ENCODE data around the gene SGCA.

DNA sequence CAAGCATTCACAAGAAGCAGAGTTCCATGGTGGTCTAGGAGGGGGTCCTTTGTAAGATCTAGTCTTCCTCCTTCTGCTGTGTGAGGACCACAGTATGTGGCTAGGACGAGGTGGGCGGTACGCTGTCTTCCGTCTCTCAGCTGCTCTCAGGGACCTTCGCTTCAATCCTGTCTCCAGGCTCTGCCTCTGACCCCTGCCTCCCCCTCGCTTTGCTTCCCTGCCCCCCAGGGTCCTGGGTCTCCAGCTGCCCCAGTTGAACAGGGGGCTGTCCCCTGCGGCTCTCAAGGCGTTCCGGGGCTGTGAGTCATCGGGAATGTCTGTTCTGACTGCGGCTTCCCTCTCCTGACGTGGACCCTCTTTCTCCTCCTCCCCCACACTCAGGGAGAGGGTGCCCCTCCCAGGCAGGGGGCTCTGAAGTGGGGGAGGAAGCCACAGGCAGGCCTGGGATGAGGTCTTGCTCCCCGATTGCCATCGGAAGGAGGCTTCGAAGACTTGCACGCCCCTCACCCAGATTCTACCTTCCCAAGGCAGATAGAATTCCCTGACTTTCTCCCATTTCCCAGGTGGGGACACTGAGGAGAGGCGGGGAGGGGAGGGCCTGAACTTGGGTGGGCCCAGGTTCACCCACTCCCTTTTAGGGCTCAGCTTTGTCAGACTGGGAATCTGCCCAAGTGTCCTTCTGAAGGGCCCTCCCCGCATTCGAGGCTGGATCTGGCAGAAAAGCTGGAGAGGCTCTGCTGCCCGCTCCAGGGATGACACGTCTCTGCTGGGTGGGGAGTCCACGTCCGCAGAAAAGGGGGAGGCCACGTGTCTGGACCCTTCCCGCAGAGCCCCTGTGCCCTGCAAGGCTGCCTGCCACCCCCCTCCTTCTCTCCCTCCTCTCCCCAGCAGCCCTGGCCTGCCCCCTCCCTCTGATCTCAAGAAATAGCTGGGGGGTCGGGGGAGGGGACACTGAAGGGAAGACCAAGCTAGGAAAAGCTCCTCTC is 44.7 kb downstream of the SGCA start:
- TF ChIP-seq, protein P1, sequence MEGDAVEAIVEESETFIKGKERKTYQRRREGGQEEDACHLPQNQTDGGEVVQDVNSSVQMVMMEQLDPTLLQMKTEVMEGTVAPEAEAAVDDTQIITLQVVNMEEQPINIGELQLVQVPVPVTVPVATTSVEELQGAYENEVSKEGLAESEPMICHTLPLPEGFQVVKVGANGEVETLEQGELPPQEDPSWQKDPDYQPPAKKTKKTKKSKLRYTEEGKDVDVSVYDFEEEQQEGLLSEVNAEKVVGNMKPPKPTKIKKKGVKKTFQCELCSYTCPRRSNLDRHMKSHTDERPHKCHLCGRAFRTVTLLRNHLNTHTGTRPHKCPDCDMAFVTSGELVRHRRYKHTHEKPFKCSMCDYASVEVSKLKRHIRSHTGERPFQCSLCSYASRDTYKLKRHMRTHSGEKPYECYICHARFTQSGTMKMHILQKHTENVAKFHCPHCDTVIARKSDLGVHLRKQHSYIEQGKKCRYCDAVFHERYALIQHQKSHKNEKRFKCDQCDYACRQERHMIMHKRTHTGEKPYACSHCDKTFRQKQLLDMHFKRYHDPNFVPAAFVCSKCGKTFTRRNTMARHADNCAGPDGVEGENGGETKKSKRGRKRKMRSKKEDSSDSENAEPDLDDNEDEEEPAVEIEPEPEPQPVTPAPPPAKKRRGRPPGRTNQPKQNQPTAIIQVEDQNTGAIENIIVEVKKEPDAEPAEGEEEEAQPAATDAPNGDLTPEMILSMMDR (IDR thresholded peaks at IDR 0.05; ENCODE audit: low read length): no peak
- no peak for TF ChIP-seq EZH2 (IDR thresholded peaks at IDR 0.05; ENCODE audit: borderline replicate concordance, low read length)
